HepG2 (cell line): ENCODE results near the gene MRPL14. TPM values are rescaled to one million over a fixed set of nuclear protein-coding genes. Genes with fewer than 3 reads are reported as not detected.
A peak's percentile ranks its signal among the peaks of the same experiment; 100 is the strongest.

Source experiments
- CREM ChIP-seq, 2 experiments: sonication (generic) in 1 of 2; formaldehyde crosslinking in 1 of 2; IDR thresholded peaks; 2 replicates each; pipeline versions ENCODE4 v1.4.0 to v1.6.1; 2016 to 2020; ENCODE audit warnings: antibody characterized with exemption in 1 of 2, mild to moderate bottlenecking in 1 of 2, missing genetic modification reagents in 1 of 2
- IRF9 ChIP-seq: sonication (generic); formaldehyde crosslinking; IDR thresholded peaks from 2 replicates; pipeline ENCODE4 v1.8.0; 2022; ENCODE audit warnings: missing genetic modification reagents, mild to moderate bottlenecking, borderline replicate concordance
- MEIS1 ChIP-seq: sonication (generic); formaldehyde crosslinking; IDR thresholded peaks from 2 replicates; pipeline ENCODE4 v1.9.0; 2021; ENCODE audit warnings: mild to moderate bottlenecking, missing genetic modification reagents, moderate library complexity, borderline replicate concordance
- MIXL1 ChIP-seq: IDR thresholded peaks from 2 replicates; pipeline ENCODE4 v1.6.1; 2016
- PHB2 ChIP-seq: fragments of 450-650 bp; IDR thresholded peaks from 2 replicates; pipeline ENCODE4 v1.6.1; 2018; ENCODE audit not compliant: partially characterized antibody
- SRY ChIP-seq: sonication (generic); formaldehyde crosslinking; IDR thresholded peaks from 2 replicates; pipeline ENCODE4 v1.8.0; 2022; ENCODE audit warnings: mild to moderate bottlenecking, missing genetic modification reagents
- TBX2 ChIP-seq: sonication (generic); formaldehyde crosslinking; IDR thresholded peaks from 2 replicates; pipeline ENCODE4 v1.5.0; 2020; ENCODE audit warnings: missing genetic modification reagents, mild to moderate bottlenecking, borderline replicate concordance
- YEATS2 ChIP-seq: sonication (generic); formaldehyde crosslinking; IDR thresholded peaks from 2 replicates; pipeline ENCODE4 v1.4.0; 2020; ENCODE audit warnings: missing genetic modification reagents, borderline replicate concordance
- ZNF543 ChIP-seq: sonication (generic); formaldehyde crosslinking; IDR thresholded peaks from 2 replicates; pipeline ENCODE4 v1.4.0; 2020; ENCODE audit warnings: mild to moderate bottlenecking, missing genetic modification reagents
- ZNF646 ChIP-seq: sonication (generic); formaldehyde crosslinking; IDR thresholded peaks from 2 replicates; pipeline ENCODE4 v1.9.0; 2021; ENCODE audit warnings: mild to moderate bottlenecking, missing genetic modification reagents
- ZNF710 ChIP-seq: sonication (generic); formaldehyde crosslinking; IDR thresholded peaks from 2 replicates; pipeline ENCODE4 v1.5.0; 2020; ENCODE audit warnings: mild to moderate bottlenecking, missing genetic modification reagents, borderline replicate concordance
- ZNF768 ChIP-seq: sonication (generic); formaldehyde crosslinking; IDR thresholded peaks from 2 replicates; pipeline ENCODE4 v1.4.0; 2020; ENCODE audit warnings: missing genetic modification reagents
- ZNF775 ChIP-seq: sonication (generic); formaldehyde crosslinking; IDR thresholded peaks from 2 replicates; pipeline ENCODE4 v1.4.0; 2020; ENCODE audit warnings: missing genetic modification reagents, mild to moderate bottlenecking, moderate library complexity, borderline replicate concordance
- polyA plus RNA-seq, 8 experiments: library from polyadenylated mRNA; depleted of rRNA in 3 of 8; stranded (reverse) in 7 of 8; unstranded in 1 of 8; fragments of >200 nt; fragmentation: Illumina TruSeq in 4 of 8; extraction: Trizol in 4 of 8; gene quantifications; 2 replicates each; pipeline versions ENCODE4 v1.2.1 to v1.2.3, GENCODE V29; 2011 to 2016; ENCODE audit warnings: low read depth in 4 of 8, missing spikeins in 1 of 8, mixed read lengths in 1 of 8; ENCODE audit not compliant: insufficient read depth in 1 of 8
- total RNA-seq, 5 experiments: library from RNA; depleted of rRNA; stranded (reverse); fragments of >200 nt; fragmentation: Illumina TruSeq; extraction: Trizol; gene quantifications; 2 replicates each; pipeline ENCODE4 v1.2.3, GENCODE V29; 2016; ENCODE audit warnings: low read depth in 1 of 5
- TF ChIP-seq, protein P1 (sequence below): sonication (generic); formaldehyde crosslinking; IDR thresholded peaks from 2 replicates; pipeline ENCODE4 v1.4.0; 2020; ENCODE audit warnings: missing genetic modification reagents

MRPL14 gene
- total and polyA plus RNA-seq, 2 of the 13 experiments (the other 11 are each of a cell fraction or from before 2014, with no cell fraction given), result 157 to 178 TPM

DNA sequence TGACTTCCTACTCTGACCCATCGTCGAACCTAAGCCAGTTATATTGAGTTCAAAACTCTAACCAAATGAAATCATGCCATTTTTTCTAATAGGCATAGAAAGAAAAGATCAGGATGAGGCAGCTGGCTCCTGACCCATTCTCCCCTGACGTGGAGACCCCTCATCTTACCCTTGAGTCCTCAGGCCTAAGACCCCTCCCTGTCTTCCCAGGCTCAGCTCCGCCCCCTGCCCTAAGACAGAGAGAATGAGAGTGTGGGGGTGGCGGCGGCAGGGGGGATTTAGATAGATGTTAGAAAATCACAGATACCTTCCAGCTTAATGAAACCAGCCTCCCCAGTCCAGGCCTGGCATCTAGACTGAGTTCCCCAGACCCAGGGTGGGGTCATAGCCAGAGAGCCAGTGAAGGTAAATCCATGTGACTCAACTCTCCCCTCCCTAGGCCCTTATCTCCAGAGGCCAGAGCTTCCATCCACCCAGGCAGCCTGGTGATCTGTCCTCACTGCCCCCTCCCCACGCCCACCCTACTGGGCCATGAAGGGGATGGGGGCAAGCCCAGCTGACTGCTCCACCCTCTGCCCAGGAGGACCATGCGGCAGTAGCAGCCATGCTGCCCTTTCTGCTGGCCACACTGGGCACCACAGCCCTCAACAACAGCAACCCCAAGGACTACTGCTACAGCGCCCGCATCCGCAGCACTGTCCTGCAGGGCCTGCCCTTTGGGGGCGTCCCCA, 6.9 kb upstream of the MRPL14 start (continued):
- TF ChIP-seq, protein P1, sequence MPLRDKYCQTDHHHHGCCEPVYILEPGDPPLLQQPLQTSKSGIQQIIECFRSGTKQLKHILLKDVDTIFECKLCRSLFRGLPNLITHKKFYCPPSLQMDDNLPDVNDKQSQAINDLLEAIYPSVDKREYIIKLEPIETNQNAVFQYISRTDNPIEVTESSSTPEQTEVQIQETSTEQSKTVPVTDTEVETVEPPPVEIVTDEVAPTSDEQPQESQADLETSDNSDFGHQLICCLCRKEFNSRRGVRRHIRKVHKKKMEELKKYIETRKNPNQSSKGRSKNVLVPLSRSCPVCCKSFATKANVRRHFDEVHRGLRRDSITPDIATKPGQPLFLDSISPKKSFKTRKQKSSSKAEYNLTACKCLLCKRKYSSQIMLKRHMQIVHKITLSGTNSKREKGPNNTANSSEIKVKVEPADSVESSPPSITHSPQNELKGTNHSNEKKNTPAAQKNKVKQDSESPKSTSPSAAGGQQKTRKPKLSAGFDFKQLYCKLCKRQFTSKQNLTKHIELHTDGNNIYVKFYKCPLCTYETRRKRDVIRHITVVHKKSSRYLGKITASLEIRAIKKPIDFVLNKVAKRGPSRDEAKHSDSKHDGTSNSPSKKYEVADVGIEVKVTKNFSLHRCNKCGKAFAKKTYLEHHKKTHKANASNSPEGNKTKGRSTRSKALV, result no peak
- TF ChIP-seq ZNF646 (CRISPR knock-in tag), result no peak
- TF ChIP-seq ZNF768 (CRISPR knock-in tag), result peak; percentile 17; the same call in 1 of the 2 replicates
- TF ChIP-seq ZNF543 (CRISPR knock-in tag), result no peak
- TF ChIP-seq PHB2, result no peak
- 0 out of 2 replicates have a peak, but pooled peaks have one; percentile 7 for TF ChIP-seq TBX2 (CRISPR knock-in tag)
- TF ChIP-seq IRF9, result no peak
- 0 out of 2 replicates have a peak, but pooled peaks have one; percentile 27 for TF ChIP-seq SRY
- TF ChIP-seq CREM (IDR thresholded peaks at IDR 0.05), result 0 out of 2 replicates have a peak, but pooled peaks have one; percentile 4
- TF ChIP-seq CREM (CRISPR knock-in tag; IDR thresholded peaks at IDR 0.05), result no peak
- TF ChIP-seq MEIS1 (CRISPR knock-in tag), result no peak
- no peak for TF ChIP-seq ZNF775
- no peak for TF ChIP-seq ZNF710 (CRISPR knock-in tag)
- TF ChIP-seq YEATS2 (CRISPR knock-in tag), result no peak
- TF ChIP-seq MIXL1 (CRISPR knock-in tag), result 0 out of 2 replicates have a peak, but pooled peaks have one; percentile 5
